Measurements from ENCODE around the gene TEDC2.

DNA sequence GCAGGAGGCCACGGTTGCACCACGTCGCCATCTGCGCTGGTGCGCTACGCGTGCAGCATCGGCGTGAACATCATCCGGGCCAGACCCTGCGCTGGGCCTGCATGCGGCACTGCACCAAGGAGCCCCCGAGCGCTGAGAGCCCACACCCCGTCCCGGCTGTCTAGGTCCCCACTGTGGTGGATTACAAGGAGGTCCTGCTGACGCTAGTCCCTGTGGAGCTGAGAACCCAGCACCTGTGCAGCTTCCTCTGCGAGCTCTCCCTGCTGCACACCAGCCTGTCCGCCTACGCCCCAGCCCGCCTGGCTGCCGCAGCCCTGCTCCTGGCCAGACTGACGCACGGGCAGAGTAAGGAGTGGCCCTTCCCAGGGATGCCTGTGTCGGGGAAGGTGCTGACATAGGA is 10.8 kb upstream of the TEDC2 start:
- TF ChIP-seq, protein P1, sequence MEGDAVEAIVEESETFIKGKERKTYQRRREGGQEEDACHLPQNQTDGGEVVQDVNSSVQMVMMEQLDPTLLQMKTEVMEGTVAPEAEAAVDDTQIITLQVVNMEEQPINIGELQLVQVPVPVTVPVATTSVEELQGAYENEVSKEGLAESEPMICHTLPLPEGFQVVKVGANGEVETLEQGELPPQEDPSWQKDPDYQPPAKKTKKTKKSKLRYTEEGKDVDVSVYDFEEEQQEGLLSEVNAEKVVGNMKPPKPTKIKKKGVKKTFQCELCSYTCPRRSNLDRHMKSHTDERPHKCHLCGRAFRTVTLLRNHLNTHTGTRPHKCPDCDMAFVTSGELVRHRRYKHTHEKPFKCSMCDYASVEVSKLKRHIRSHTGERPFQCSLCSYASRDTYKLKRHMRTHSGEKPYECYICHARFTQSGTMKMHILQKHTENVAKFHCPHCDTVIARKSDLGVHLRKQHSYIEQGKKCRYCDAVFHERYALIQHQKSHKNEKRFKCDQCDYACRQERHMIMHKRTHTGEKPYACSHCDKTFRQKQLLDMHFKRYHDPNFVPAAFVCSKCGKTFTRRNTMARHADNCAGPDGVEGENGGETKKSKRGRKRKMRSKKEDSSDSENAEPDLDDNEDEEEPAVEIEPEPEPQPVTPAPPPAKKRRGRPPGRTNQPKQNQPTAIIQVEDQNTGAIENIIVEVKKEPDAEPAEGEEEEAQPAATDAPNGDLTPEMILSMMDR (conservative IDR thresholded peaks at IDR 0.05 in 1 of 2, IDR thresholded peaks at IDR 0.05 in 1 of 2; ENCODE audit: extremely low read depth in 1 of 2, insufficient read depth in 1 of 2, low read depth in 1 of 2, low read length in 2 of 2) = no peak
- TF ChIP-seq EZH2 (IDR thresholded peaks at IDR 0.05; ENCODE audit: borderline replicate concordance, low read length) = no peak

Measured in mammary epithelial cell (primary cell).